K562 (cell line): Measurements from ENCODE around the gene RGL2. TPM values are rescaled to one million over a fixed set of nuclear protein-coding genes. Genes with fewer than 3 reads are reported as not detected.
A peak's percentile ranks its signal among the peaks of the same experiment; 100 is the strongest.

Experiments used
- ARID3A ChIP-seq: IDR thresholded peaks from 2 replicates; pipeline ENCODE4 v1.6.1; 2012; ENCODE audit warnings: low read depth, low read length, improper control_type of control experiment, borderline replicate concordance
- ARNT ChIP-seq, 2 experiments: fragments of 450-650 bp; IDR thresholded peaks; 2 replicates each; pipeline ENCODE4 v1.6.1; 2016; ENCODE audit warnings: mild to moderate bottlenecking in 1 of 2
- ATF4 ChIP-seq: fragments of 450-650 bp; formaldehyde crosslinking; IDR thresholded peaks from 2 replicates; pipeline ENCODE4 v1.4.0; 2022; ENCODE audit warnings: mild to moderate bottlenecking, moderate library complexity
- IRF9 ChIP-seq: fragments of 450-650 bp; IDR thresholded peaks from 2 replicates; pipeline ENCODE4 v1.6.1; 2016; ENCODE audit warnings: missing biosample characterization, missing genetic modification characterization
- KLF16 ChIP-seq: IDR thresholded peaks from 2 replicates; pipeline ENCODE4 v1.6.1; 2016; ENCODE audit warnings: antibody characterized with exemption
- MED1 ChIP-seq: sonication (generic); formaldehyde crosslinking; IDR thresholded peaks from 2 replicates; pipeline ENCODE4 v1.8.1; 2023; ENCODE audit warnings: missing genetic modification reagents, borderline replicate concordance
- PREB ChIP-seq: sonication (generic); formaldehyde crosslinking; IDR thresholded peaks from 2 replicates; pipeline ENCODE4 v1.8.1; 2023; ENCODE audit warnings: mild to moderate bottlenecking, missing genetic modification reagents
- SAP30 ChIP-seq: fragments of 200-600 bp; sonication (generic); IDR thresholded peaks from 2 replicates; pipeline ENCODE4 v1.6.1; 2012; ENCODE audit warnings: borderline replicate concordance, low read depth, mild to moderate bottlenecking, moderate library complexity, low read length, control low read depth, inconsistent platforms; ENCODE audit not compliant: insufficient read depth, poor library complexity, severe bottlenecking
- U2AF1 ChIP-seq: fragments of 200-400 bp; formaldehyde crosslinking; optimal IDR thresholded peaks from 2 replicates; pipeline ENCODE3; 2017; ENCODE audit warnings: mild to moderate bottlenecking, low read depth, low read length, moderate library complexity
- ZBTB49 ChIP-seq: sonication (generic); formaldehyde crosslinking; IDR thresholded peaks from 2 replicates; pipeline ENCODE4 v1.8.0; 2022; ENCODE audit warnings: missing genetic modification reagents, mild to moderate bottlenecking, borderline replicate concordance
- polyA plus RNA-seq, 8 experiments: library from polyadenylated mRNA; depleted of rRNA in 4 of 8; stranded (reverse) in 5 of 8; unstranded in 3 of 8; fragments of >200 nt; fragmentation: Nextera tagmentation in 2 of 8; fragmentation: Illumina TruSeq in 1 of 8; extraction: Ambion mirVana in 2 of 8; extraction: Trizol in 1 of 8; gene quantifications; 2 replicates each; pipeline versions ENCODE4 v1.2.1 to v1.2.3, GENCODE V29; 2011 to 2014; ENCODE audit warnings: inconsistent platforms in 1 of 8, missing spikeins in 1 of 8
- total RNA-seq, 7 experiments: library from RNA; depleted of rRNA in 6 of 7; stranded (reverse); fragments of >200 nt in 6 of 7; fragmentation: Illumina TruSeq in 2 of 7; extraction: Trizol in 2 of 7; gene quantifications; 2 replicates each; pipeline versions ENCODE4 v1.2.1 to v1.2.3, GENCODE V29; 2011 to 2021; ENCODE audit warnings: low replicate concordance in 1 of 7
- TF ChIP-seq, protein P1 (sequence below): IDR thresholded peaks from 3 replicates; pipeline ENCODE4 v1.6.1; 2011; ENCODE audit warnings: borderline replicate concordance, mild to moderate bottlenecking, moderate library complexity; ENCODE audit not compliant: insufficient read length; ENCODE audit errors: extremely low read depth
- TF ChIP-seq, protein P2 (sequence below): fragments of 450-650 bp; formaldehyde crosslinking; IDR thresholded peaks from 2 replicates; pipeline ENCODE4 v1.4.0; 2022; ENCODE audit warnings: missing genetic modification characterization

Gene RGL2
- total and polyA plus RNA-seq, 9 of the 15 experiments (the other 6 are each of a cell fraction or from before 2014, with no cell fraction given) = 1.8 to 57.1 (median 19.5) TPM

GRCh38 chr6:33299237-33299944, 649 bp upstream of the RGL2 start (continued):
- TF ChIP-seq, protein P1, sequence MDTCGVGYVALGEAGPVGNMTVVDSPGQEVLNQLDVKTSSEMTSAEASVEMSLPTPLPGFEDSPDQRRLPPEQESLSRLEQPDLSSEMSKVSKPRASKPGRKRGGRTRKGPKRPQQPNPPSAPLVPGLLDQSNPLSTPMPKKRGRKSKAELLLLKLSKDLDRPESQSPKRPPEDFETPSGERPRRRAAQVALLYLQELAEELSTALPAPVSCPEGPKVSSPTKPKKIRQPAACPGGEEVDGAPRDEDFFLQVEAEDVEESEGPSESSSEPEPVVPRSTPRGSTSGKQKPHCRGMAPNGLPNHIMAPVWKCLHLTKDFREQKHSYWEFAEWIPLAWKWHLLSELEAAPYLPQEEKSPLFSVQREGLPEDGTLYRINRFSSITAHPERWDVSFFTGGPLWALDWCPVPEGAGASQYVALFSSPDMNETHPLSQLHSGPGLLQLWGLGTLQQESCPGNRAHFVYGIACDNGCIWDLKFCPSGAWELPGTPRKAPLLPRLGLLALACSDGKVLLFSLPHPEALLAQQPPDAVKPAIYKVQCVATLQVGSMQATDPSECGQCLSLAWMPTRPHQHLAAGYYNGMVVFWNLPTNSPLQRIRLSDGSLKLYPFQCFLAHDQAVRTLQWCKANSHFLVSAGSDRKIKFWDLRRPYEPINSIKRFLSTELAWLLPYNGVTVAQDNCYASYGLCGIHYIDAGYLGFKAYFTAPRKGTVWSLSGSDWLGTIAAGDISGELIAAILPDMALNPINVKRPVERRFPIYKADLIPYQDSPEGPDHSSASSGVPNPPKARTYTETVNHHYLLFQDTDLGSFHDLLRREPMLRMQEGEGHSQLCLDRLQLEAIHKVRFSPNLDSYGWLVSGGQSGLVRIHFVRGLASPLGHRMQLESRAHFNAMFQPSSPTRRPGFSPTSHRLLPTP = peak; percentile 8
- no peak for TF ChIP-seq KLF16
- peak; percentile 60; the same call in 1 of the 2 replicates for TF ChIP-seq ZBTB49 (CRISPR knock-in tag)
- TF ChIP-seq SAP30 = peak; percentile 61
- peak; percentile 3; the same call in 1 of the 2 replicates for TF ChIP-seq IRF9 (tag)
- TF ChIP-seq, protein P2, sequence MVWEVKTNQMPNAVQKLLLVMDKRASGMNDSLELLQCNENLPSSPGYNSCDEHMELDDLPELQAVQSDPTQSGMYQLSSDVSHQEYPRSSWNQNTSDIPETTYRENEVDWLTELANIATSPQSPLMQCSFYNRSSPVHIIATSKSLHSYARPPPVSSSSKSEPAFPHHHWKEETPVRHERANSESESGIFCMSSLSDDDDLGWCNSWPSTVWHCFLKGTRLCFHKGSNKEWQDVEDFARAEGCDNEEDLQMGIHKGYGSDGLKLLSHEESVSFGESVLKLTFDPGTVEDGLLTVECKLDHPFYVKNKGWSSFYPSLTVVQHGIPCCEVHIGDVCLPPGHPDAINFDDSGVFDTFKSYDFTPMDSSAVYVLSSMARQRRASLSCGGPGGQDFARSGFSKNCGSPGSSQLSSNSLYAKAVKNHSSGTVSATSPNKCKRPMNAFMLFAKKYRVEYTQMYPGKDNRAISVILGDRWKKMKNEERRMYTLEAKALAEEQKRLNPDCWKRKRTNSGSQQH (CRISPR knock-in tag) = no peak
- TF ChIP-seq ARNT (IDR thresholded peaks at IDR 0.05) = peak; percentile 26 to 82; a peak in 3 of 4 replicates
- TF ChIP-seq PREB (CRISPR knock-in tag) = no peak
- TF ChIP-seq ARID3A = no peak
- peak; percentile 26; the same call in 1 of the 2 replicates for TF ChIP-seq ATF4 (CRISPR knock-in tag)
- TF ChIP-seq MED1 (CRISPR knock-in tag) = no peak
- TF ChIP-seq U2AF1 = no peak
